Mesothelial cell of epicardium (in vitro differentiated cells): ENCODE data around the gene SSTR5. TPM values are rescaled to one million over a fixed set of nuclear protein-coding genes. Genes with fewer than 3 reads are reported as not detected.

Source experiments
- DNase-seq, 2 experiments: peaks; one replicate each; pipeline ENCODE4 v3.0.0; 2021; ENCODE audit warnings: low spot score in 2 of 2; ENCODE audit not compliant: unreplicated experiment in 2 of 2
- H3K27ac Mint-ChIP-seq: 2 replicates; pipeline ENCODE4 v1.8.0; 2021; ENCODE audit warnings: mixed read lengths
- H3K27me3 Mint-ChIP-seq: 2 replicates; pipeline ENCODE4 v1.8.0; 2021; ENCODE audit warnings: low read depth, mixed read lengths
- H3K36me3 Mint-ChIP-seq: 2 replicates; pipeline ENCODE4 v1.8.0; 2021; ENCODE audit warnings: mixed read lengths
- H3K4me1 Mint-ChIP-seq: 2 replicates; pipeline ENCODE4 v1.8.0; 2021; ENCODE audit warnings: mixed read lengths
- H3K4me3 Mint-ChIP-seq: 2 replicates; pipeline ENCODE4 v1.8.0; 2021; ENCODE audit warnings: mild to moderate bottlenecking, moderate library complexity, mixed read lengths
- H3K9me3 Mint-ChIP-seq: 2 replicates; pipeline ENCODE4 v1.8.0; 2021; ENCODE audit warnings: mixed read lengths
- CTCF ChIP-seq: fragments of 200-600 bp; sonication (generic); IDR thresholded peaks from one replicate; pipeline ENCODE4 v1.5.0; 2021; ENCODE audit warnings: antibody characterized with exemption; ENCODE audit not compliant: unreplicated experiment
- total RNA-seq: library from RNA; stranded (reverse); gene quantifications from 3 replicates; pipeline ENCODE4 v1.2.1, GENCODE V29; 2021

The SSTR5 gene
- total RNA-seq, 1 donor from 2014 or later = not detected

- Mint-ChIP-seq H3K36me3 (no peaks in the 10 kb centered on the region), H3K9me3 (no peaks in the 10 kb centered on the region), H3K27me3 (peaks cover 25% of the 10 kb centered on the region), H3K4me1 (no peaks in the 10 kb centered on the region), H3K4me3 (no peak overlapping the region), H3K27ac (no peak overlapping the region)
- no peak for DNase-seq
- no peak for TF ChIP-seq CTCF
Measured at GRCh38 chr16:1101133-1101532, 28.6 kb downstream of the SSTR5 start.

- Mint-ChIP-seq H3K27ac (no peak overlapping the region), H3K27me3 (peaks cover 27% of the 10 kb centered on the region), H3K4me1 (no peaks in the 10 kb centered on the region), H3K36me3 (no peaks in the 10 kb centered on the region), H3K4me3 (no peak overlapping the region), H3K9me3 (no peaks in the 10 kb centered on the region)
- DNase-seq = no peak
- TF ChIP-seq CTCF = no peak
Measured at GRCh38 chr16:1101573-1102332, 29.2 kb downstream of the SSTR5 start.

- no peaks in the 10 kb centered on the region for H3K4me1 Mint-ChIP-seq
- no peak overlapping the region for H3K27ac Mint-ChIP-seq
- H3K4me3 Mint-ChIP-seq = no peak overlapping the region
- H3K36me3 Mint-ChIP-seq = no peaks in the 10 kb centered on the region
- H3K27me3 Mint-ChIP-seq = peaks cover 27% of the 10 kb centered on the region
- DNase-seq = no peak
- no peak for TF ChIP-seq CTCF
- no peaks in the 10 kb centered on the region for H3K9me3 Mint-ChIP-seq
Measured at GRCh38 chr16:1102333-1102700, 29.8 kb downstream of the SSTR5 start.

GRCh38 chr16:1102921-1103635 lies 30.5 kb downstream of the SSTR5 start:
- peak; percentile 84 for TF ChIP-seq CTCF
- peak; percentile 57 to 83 for DNase-seq
- no peak overlapping the region for H3K27ac Mint-ChIP-seq
- no peaks in the 10 kb centered on the region for H3K4me1 Mint-ChIP-seq
- H3K36me3 Mint-ChIP-seq = no peaks in the 10 kb centered on the region
- peaks cover 27% of the 10 kb centered on the region for H3K27me3 Mint-ChIP-seq
- no peak overlapping the region for H3K4me3 Mint-ChIP-seq
- no peaks in the 10 kb centered on the region for H3K9me3 Mint-ChIP-seq

GRCh38 chr16:1103636-1103980 lies 31.1 kb downstream of the SSTR5 start:
- peaks cover 32% of the 10 kb centered on the region for H3K27me3 Mint-ChIP-seq
- DNase-seq = no peak
- H3K9me3 Mint-ChIP-seq = no peaks in the 10 kb centered on the region
- H3K4me1 Mint-ChIP-seq = no peaks in the 10 kb centered on the region
- no peak for TF ChIP-seq CTCF
- no peaks in the 10 kb centered on the region for H3K36me3 Mint-ChIP-seq
- peak overlapping the region; percentile 22 for H3K4me3 Mint-ChIP-seq
- H3K27ac Mint-ChIP-seq = no peak overlapping the region
